Panc1 (cell line): ENCODE measurements around the gene H6PD. TPM values are rescaled to one million over a fixed set of nuclear protein-coding genes. Genes with fewer than 3 reads are reported as not detected.

ENCODE experiments used
- ATAC-seq: fragments of 200-7000 bp; cut with Tn5 transposase; 2 replicates; pipeline ENCODE4 v1.9.1; 2020; ENCODE audit warnings: mild to moderate bottlenecking, moderate library complexity
- BruUV-seq: library from RNA; stranded (reverse); fragments of 400-500 nt; replicated peaks from 2 replicates; lab custom pipeline; 2021; lab: Mats Ljungman, UMichigan
- CTCF ChIA-PET: fragments of 300-600 bp; sonication (Branson Sonifier 250); formaldehyde crosslinking; loops from one replicate; lab custom pipeline; 2022; ENCODE audit warnings: antibody characterized with exemption; lab: Charles Lee
- POLR2A ChIA-PET: fragments of 300-600 bp; sonication (Branson Sonifier 250); formaldehyde crosslinking; loops from one replicate; lab custom pipeline; 2022; ENCODE audit warnings: antibody characterized with exemption; lab: Charles Lee
- DNase-seq: peaks from one replicate; pipeline ENCODE4 v3.0.0-alpha.2; 2010; ENCODE audit warnings: low read depth, low spot score
- H3K27ac ChIP-seq: 2 replicates; pipeline ENCODE4 v1.5.1; 2011; ENCODE audit warnings: mild to moderate bottlenecking, low read length, inconsistent platforms
- H3K27me3 ChIP-seq: fragments of 200-500 bp; sonication (Bioruptor generic); 2 replicates; pipeline ENCODE4 v1.6.0; 2014; ENCODE audit warnings: low read length, inconsistent platforms; ENCODE audit not compliant: control insufficient read depth, insufficient read depth
- H3K36me3 ChIP-seq: fragments of 200-500 bp; sonication (Bioruptor generic); 2 replicates; pipeline ENCODE4 v1.5.1; 2014; ENCODE audit warnings: inconsistent platforms, mild to moderate bottlenecking, low read length, moderate library complexity; ENCODE audit not compliant: control insufficient read depth, insufficient read depth
- H3K4me1 ChIP-seq: 2 replicates; pipeline ENCODE4 v1.5.1; 2011; ENCODE audit warnings: inconsistent platforms, mild to moderate bottlenecking, low read length, moderate library complexity; ENCODE audit not compliant: control insufficient read depth, insufficient read depth
- H3K4me3 ChIP-seq, 2 experiments: 2 replicates each; pipeline ENCODE4 v1.5.1; 2011 to 2012; ENCODE audit warnings: low read depth in 2 of 2, low read length in 2 of 2, mild to moderate bottlenecking in 2 of 2, inconsistent platforms in 1 of 2, moderate library complexity in 1 of 2
- H3K9me3 ChIP-seq: fragments of 200-500 bp; sonication (Bioruptor generic); 2 replicates; pipeline ENCODE4 v1.5.1; 2014; ENCODE audit warnings: low read depth, mild to moderate bottlenecking, inconsistent platforms, low read length, moderate library complexity; ENCODE audit not compliant: control insufficient read depth, insufficient read depth
- POLR2AphosphoS5 ChIP-seq: IDR thresholded peaks from 2 replicates; pipeline ENCODE4 v1.6.1; 2012; ENCODE audit warnings: mild to moderate bottlenecking, low read depth, low read length, moderate library complexity
- REST ChIP-seq, 2 experiments: IDR thresholded peaks; 2 replicates each; pipeline ENCODE4 v1.6.1; 2011 to 2012; ENCODE audit warnings: low read depth in 2 of 2, control low read depth in 1 of 2, low read length in 1 of 2, mild to moderate bottlenecking in 1 of 2, moderate library complexity in 1 of 2; ENCODE audit not compliant: insufficient read depth in 1 of 2
- SIN3A ChIP-seq: IDR thresholded peaks from 2 replicates; pipeline ENCODE4 v1.6.1; 2012; ENCODE audit warnings: low read depth, mild to moderate bottlenecking, low read length, moderate library complexity, borderline replicate concordance; ENCODE audit not compliant: insufficient read depth
- TCF7L2 ChIP-seq: IDR thresholded peaks from 2 replicates; pipeline ENCODE4 v1.6.1; 2011; ENCODE audit warnings: mild to moderate bottlenecking, low read depth, low read length, inconsistent platforms
- in situ Hi-C: cut with HindIII; loops from 2 replicates; pipeline ENCODE4 v1.10.0; 2016; ENCODE audit warnings: low sequenced_read_pairs, low pct_unique_long_range_greater_than_20kb
- intact Hi-C: fragments of 100-400 bp; cut with micrococcal nuclease; formaldehyde crosslinking; loops from one replicate; pipeline ENCODE4 v1.10.0; 2022; ENCODE audit not compliant: unreplicated experiment
- total RNA-seq: library from RNA; stranded (reverse); gene quantifications from one replicate; pipeline ENCODE4 v1.2.1, GENCODE V29; 2021; ENCODE audit not compliant: unreplicated experiment
- TF ChIP-seq, protein P1 (sequence below): fragments of 450-650 bp; IDR thresholded peaks from 2 replicates; pipeline ENCODE4 v1.5.1; 2017; ENCODE audit warnings: mild to moderate bottlenecking

Gene H6PD
- total RNA-seq, 1 experiment from 2014 or later: 23.5 TPM

DNA sequence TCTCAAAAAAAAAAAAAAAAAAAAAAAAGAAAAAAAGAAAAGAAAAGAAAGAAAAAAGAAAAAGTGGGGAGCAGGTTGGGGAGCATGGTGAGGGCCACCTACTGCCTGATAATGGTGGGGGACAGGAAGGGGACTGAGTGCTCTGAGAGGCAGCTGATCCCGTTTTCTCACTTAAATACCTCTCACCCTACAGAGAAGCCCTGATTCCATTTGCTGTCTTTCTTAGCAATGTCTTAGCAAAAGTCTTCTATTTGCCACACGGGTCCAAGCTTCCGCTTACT lies 692 bp upstream of the H6PD start:
- ChIA-PET CTCF (interaction anchor here (0.6 to 1.5 kb wide), 5 partner anchors 33 to 123 kb away, joined by 3 to 5 read pairs (median 3); no protein-coding TSS in a partner anchor), POLR2A (interaction anchor here (0.6 to 0.7 kb wide), 5 partner anchors 32 to 395 kb away, joined by 3 to 8 read pairs (median 4); no protein-coding TSS in a partner anchor)
- Histone ChIP-seq H3K9me3 (no peaks in the 10 kb centered on the region), H3K27me3 (no peaks in the 10 kb centered on the region), H3K27ac (peak overlapping the region; percentile 82), H3K4me1 (peaks cover 10% of the 10 kb centered on the region), H3K4me3 (peak overlapping the region; percentile 58 to 72), H3K36me3 (peaks cover 3% of the 10 kb centered on the region; the same call in 1 of the 2 replicates)
- in situ Hi-C loops: no loop called here
- BruUV-seq: no TSS peak
- ATAC-seq (peak; percentile 0; the same call in 1 of the 2 replicates), DNase-seq (no peak)
- intact Hi-C loops: no loop called here
- TF ChIP-seq, protein P1, sequence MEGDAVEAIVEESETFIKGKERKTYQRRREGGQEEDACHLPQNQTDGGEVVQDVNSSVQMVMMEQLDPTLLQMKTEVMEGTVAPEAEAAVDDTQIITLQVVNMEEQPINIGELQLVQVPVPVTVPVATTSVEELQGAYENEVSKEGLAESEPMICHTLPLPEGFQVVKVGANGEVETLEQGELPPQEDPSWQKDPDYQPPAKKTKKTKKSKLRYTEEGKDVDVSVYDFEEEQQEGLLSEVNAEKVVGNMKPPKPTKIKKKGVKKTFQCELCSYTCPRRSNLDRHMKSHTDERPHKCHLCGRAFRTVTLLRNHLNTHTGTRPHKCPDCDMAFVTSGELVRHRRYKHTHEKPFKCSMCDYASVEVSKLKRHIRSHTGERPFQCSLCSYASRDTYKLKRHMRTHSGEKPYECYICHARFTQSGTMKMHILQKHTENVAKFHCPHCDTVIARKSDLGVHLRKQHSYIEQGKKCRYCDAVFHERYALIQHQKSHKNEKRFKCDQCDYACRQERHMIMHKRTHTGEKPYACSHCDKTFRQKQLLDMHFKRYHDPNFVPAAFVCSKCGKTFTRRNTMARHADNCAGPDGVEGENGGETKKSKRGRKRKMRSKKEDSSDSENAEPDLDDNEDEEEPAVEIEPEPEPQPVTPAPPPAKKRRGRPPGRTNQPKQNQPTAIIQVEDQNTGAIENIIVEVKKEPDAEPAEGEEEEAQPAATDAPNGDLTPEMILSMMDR: no peak
- TF ChIP-seq REST (IDR thresholded peaks at IDR 0.05; ENCODE audit: insufficient read depth in 1 of 2, low read depth in 2 of 2, low read length in 1 of 2): no peak
- TF ChIP-seq SIN3A: no peak
- TF ChIP-seq TCF7L2: no peak
- no peak for TF ChIP-seq POLR2AphosphoS5

GRCh38 chr1:9235096-9235459 lies 504 bp downstream of the H6PD start:
- intact Hi-C loops (no loop called here), in situ Hi-C loops (no loop called here)
- TF ChIP-seq REST (IDR thresholded peaks at IDR 0.05; ENCODE audit: insufficient read depth in 1 of 2, low read depth in 2 of 2, low read length in 1 of 2) (no peak), POLR2AphosphoS5 (no peak), TCF7L2 (no peak), SIN3A (no peak)
- TF ChIP-seq, protein P1: no peak
- DNase-seq (no peak), ATAC-seq (peak; percentile 59)
- H3K27ac ChIP-seq: peak overlapping the region; percentile 99
- peaks cover 13% of the 10 kb centered on the region for H3K4me1 ChIP-seq
- ChIA-PET CTCF (interaction anchor here (0.6 to 1.2 kb wide), 3 partner anchors 11 to 94 kb away, joined by 3 to 6 read pairs (median 3); no protein-coding TSS in a partner anchor), POLR2A (no interaction called here)
- no peaks in the 10 kb centered on the region for H3K27me3 ChIP-seq
- H3K9me3 ChIP-seq: no peaks in the 10 kb centered on the region
- H3K36me3 ChIP-seq: peaks cover 3% of the 10 kb centered on the region; the same call in 1 of the 2 replicates
- no TSS peak for BruUV-seq
- peak overlapping the region; percentile 65 to 68 for H3K4me3 ChIP-seq
